A172 (cell line): ENCODE data around the gene SORBS1. TPM values are rescaled to one million over a fixed set of nuclear protein-coding genes. Genes with fewer than 3 reads are reported as not detected.

ENCODE experiments used
- DNase-seq: peaks from one replicate; pipeline ENCODE4 v3.0.0-alpha.2; 2015; ENCODE audit warnings: low spot score
- total RNA-seq: library from RNA; depleted of rRNA; stranded (reverse); fragments of >200 nt; shearing (Covaris generic); gene quantifications from 2 replicates; pipeline ENCODE4 v1.2.3, GENCODE V29; 2014

The SORBS1 gene
- total RNA-seq, 1 experiment from 2014 or later: 2.5 TPM

- no peak for DNase-seq
Measured at GRCh38 chr10:95291365-95292039, 269.7 kb downstream of the SORBS1 start.

GRCh38 chr10:95290461-95291364 lies 270.5 kb downstream of the SORBS1 start, which contains the start of gene PDLIM1:
TSS of gene PDLIM1 (minus strand) at chr10:95291003. CDS start at chr10:95290915, 88 bp downstream.
- DNase-seq: no peak

GRCh38 chr10:95289921-95290421 lies 271.2 kb downstream of the SORBS1 start:
- DNase-seq: no peak

- DNase-seq: no peak
Measured at GRCh38 chr10:95289003-95289920, 271.9 kb downstream of the SORBS1 start.

- DNase-seq: no peak
Measured at GRCh38 chr10:95288303-95288702, 272.9 kb downstream of the SORBS1 start.

- no peak for DNase-seq
Measured at GRCh38 chr10:95287281-95287680, 273.9 kb downstream of the SORBS1 start.

GRCh38 chr10:95286707-95287106 lies 274.5 kb downstream of the SORBS1 start:
- no peak for DNase-seq

GRCh38 chr10:95285556-95285955 lies 275.6 kb downstream of the SORBS1 start:
- no peak for DNase-seq

GRCh38 chr10:95284807-95285206 lies 276.4 kb downstream of the SORBS1 start:
- no peak for DNase-seq

- no peak for DNase-seq
Measured at GRCh38 chr10:95282107-95282506, 279.1 kb downstream of the SORBS1 start.

GRCh38 chr10:95281206-95281605 lies 280.0 kb downstream of the SORBS1 start:
- no peak for DNase-seq

- no peak for DNase-seq
Measured at GRCh38 chr10:95280637-95281036, 280.5 kb downstream of the SORBS1 start.

- no peak for DNase-seq
Measured at GRCh38 chr10:95279042-95279820, 281.9 kb downstream of the SORBS1 start.

GRCh38 chr10:95278061-95278988 lies 282.8 kb downstream of the SORBS1 start:
- no peak for DNase-seq

- no peak for DNase-seq
Measured at GRCh38 chr10:95277614-95278013, 283.6 kb downstream of the SORBS1 start.

GRCh38 chr10:95277201-95277570 lies 284.0 kb downstream of the SORBS1 start:
- DNase-seq: no peak

- no peak for DNase-seq
Measured at GRCh38 chr10:95276367-95277200, 284.6 kb downstream of the SORBS1 start.

- no peak for DNase-seq
Measured at GRCh38 chr10:95275726-95276366, 285.3 kb downstream of the SORBS1 start.
